NCI-H2227 treated with DMSO at 0.1 percent for 48 hours (cell line): ENCODE data around the gene ZFP36.
"Not testable (repeated sequence)": the region's sequence is repeated elsewhere in the genome, so short reads cannot be mapped to it uniquely, and the experiment has no call there.

Source experiments
- DNase-seq: peaks from one replicate; lab custom pipeline; 2025; lab: John Stamatoyannopoulos, UW

The ZFP36 gene

DNA sequence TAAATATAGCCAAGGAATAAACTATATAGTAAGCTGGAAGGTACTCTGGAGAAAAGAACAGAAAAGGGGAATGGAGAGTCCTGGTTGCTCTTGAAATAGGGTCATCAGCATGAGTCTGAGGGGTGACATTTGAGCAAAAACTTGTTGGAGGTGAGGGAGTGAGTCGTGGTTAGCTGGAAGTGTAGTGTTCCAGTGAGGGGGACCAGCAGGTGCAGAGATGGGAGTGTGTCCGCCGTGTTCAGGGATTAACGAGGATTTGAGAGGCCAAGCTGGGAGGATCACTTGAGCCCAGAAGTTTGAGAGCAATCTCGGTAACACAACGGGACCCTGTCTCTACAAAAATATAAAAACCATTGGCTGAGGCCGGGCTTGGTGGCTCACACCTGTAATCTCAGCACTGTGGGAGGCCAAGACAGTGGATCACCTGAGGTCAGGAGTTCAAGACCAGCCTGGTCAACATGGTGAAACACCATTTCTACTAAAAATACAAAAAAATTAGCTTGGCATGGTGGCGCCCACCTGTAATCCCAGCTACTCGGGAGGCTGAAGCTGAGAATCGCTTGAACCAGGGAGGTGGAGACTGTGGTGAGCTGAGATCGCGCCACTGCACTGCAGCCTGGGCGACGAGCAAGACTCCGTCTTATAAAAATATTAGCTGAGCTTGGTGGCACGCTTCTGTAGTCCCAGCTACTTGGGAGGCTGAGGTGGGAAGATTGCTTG is 39.9 kb downstream of the ZFP36 start:
- no peak for DNase-seq

- DNase-seq: no peak
Observed at GRCh38 chr19:39448271-39448670, 41.6 kb downstream of the ZFP36 start.

DNA sequence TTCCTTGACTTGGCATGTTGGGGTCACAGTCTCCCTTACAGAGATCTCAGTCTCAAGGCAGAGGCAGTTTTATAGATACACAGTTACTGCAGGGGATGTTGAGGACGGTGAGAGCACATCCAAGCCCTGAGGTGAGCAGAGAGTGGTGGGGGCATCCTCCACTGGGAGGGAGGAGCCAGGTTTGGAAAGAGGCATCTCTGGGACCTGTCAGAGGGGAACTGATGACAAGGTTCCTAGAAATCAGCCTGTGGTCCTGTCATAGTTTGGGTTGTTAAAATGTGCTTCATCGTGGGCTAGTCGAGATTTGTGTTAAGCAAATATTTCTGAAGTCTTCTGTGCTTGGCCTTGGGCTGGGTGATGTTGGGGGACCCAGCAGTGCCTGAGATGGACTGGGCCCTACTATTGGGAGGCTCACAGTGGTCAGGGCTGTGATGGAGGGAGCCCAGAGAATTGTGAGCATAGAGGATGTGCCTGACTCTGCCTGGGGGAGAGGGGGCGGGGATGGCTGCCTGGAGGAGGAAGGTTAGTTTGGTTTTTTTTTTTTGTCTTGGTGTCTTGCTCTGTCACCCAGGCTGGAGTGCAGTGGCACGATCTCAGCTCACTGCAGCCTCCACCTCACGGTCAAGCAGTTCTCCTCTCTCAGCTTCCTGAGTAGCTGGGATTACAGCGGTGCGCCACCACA is 42.6 kb downstream of the ZFP36 start:
- DNase-seq: no peak

GRCh38 chr19:39451257-39451656 is 44.6 kb downstream of the ZFP36 start:
- DNase-seq: not testable (repeated sequence)
